WERI-Rb-1 (cell line): Measurements from ENCODE around the gene IGF2BP2.
A peak's percentile ranks its signal among the peaks of the same experiment; 100 is the strongest.

Source experiments
- DNase-seq: peaks from one replicate; pipeline ENCODE4 v3.0.0-alpha.2; 2020
- H3K27ac ChIP-seq: fragments of 250-450 bp; sonication (Bioruptor Pico); 2 replicates; pipeline ENCODE4 v1.5.1; 2020; ENCODE audit warnings: mild to moderate bottlenecking, moderate library complexity
- H3K27me3 ChIP-seq: fragments of 250-450 bp; sonication (Bioruptor Pico); 2 replicates; pipeline ENCODE4 v1.5.1; 2021; ENCODE audit warnings: mild to moderate bottlenecking, low read depth, moderate library complexity; ENCODE audit not compliant: insufficient read depth, severe bottlenecking
- H3K36me3 ChIP-seq: fragments of 250-450 bp; sonication (Bioruptor Pico); 2 replicates; pipeline ENCODE4 v1.5.1; 2020; ENCODE audit warnings: mild to moderate bottlenecking, moderate library complexity
- H3K4me3 ChIP-seq: 2 replicates; pipeline ENCODE4 v1.5.1; 2011; ENCODE audit warnings: low read depth, mild to moderate bottlenecking, control low read depth, low read length
- H3K9me3 ChIP-seq: fragments of 250-450 bp; sonication (Bioruptor Pico); 2 replicates; pipeline ENCODE4 v1.5.1; 2021; ENCODE audit warnings: mild to moderate bottlenecking, moderate library complexity; ENCODE audit not compliant: severe bottlenecking
- TF ChIP-seq, protein P1 (sequence below): IDR thresholded peaks from 2 replicates; pipeline ENCODE4 v1.5.1; 2011; ENCODE audit warnings: low read depth, mild to moderate bottlenecking, control low read depth, inconsistent platforms, low read length

Gene IGF2BP2

DNA sequence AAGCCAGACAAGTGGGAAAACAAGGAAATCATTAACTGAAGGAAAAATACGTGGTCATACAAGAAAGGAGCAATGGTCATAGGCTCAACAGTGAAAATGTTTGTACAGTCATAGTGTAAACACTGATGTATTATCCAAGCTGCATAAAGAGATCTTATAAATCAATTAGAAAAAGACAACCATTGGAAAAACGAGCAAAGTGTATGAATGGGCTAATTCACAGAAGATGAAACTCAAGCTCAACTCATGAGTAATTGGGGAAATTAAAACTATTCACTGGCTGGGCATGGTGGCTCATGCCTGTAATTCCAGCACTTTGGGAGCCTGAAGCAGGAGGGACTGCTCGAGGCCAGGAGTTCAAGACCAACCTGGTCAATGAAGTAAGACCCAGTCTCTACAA is 6.4 kb upstream of the IGF2BP2 start:
- Histone ChIP-seq H3K9me3 (no peaks in the 10 kb centered on the region), H3K36me3 (no peaks in the 10 kb centered on the region), H3K27me3 (no peaks in the 10 kb centered on the region), H3K27ac (no peak overlapping the region), H3K4me3 (no peak overlapping the region)
- no peak for DNase-seq
- TF ChIP-seq, protein P1, sequence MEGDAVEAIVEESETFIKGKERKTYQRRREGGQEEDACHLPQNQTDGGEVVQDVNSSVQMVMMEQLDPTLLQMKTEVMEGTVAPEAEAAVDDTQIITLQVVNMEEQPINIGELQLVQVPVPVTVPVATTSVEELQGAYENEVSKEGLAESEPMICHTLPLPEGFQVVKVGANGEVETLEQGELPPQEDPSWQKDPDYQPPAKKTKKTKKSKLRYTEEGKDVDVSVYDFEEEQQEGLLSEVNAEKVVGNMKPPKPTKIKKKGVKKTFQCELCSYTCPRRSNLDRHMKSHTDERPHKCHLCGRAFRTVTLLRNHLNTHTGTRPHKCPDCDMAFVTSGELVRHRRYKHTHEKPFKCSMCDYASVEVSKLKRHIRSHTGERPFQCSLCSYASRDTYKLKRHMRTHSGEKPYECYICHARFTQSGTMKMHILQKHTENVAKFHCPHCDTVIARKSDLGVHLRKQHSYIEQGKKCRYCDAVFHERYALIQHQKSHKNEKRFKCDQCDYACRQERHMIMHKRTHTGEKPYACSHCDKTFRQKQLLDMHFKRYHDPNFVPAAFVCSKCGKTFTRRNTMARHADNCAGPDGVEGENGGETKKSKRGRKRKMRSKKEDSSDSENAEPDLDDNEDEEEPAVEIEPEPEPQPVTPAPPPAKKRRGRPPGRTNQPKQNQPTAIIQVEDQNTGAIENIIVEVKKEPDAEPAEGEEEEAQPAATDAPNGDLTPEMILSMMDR: no peak

DNA sequence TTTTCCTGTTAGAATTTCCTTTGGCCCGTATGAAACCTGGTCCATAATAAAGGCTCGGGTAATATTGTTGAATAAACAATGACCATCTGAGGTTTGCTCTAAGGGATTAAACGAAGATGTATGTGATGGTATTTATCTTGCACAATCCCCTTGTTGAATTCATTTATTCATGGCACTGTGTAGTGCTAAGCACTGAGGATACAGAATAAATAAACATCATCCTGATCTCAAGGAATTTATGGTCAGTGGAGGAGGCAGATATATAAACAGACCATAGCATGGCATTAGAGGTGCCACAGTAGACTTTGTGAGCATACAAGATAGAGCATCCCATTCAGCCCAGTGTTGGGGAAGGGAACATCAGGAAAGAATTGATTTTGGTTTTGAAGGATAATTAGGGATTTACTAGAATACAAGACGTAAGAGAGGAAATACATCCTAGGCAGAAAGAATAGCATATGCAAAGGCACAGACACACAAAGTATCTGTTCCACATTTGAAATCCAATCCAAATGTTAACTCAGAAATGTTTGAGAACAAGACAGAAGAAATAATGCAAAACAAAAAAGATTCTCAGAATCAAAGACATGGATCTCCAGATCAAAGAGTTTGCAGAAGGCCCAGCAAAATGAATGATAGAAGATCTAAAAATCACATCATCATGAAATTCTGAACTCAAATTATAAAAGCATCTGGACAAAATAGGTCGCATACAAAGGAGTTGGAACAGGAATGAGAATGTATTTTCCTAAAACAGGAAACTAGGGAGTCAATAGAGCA is 5.4 kb upstream of the IGF2BP2 start:
- Histone ChIP-seq H3K27me3 (no peaks in the 10 kb centered on the region), H3K4me3 (no peak overlapping the region), H3K27ac (no peak overlapping the region), H3K36me3 (no peaks in the 10 kb centered on the region), H3K9me3 (no peaks in the 10 kb centered on the region)
- no peak for DNase-seq
- TF ChIP-seq, protein P1: no peak

DNA sequence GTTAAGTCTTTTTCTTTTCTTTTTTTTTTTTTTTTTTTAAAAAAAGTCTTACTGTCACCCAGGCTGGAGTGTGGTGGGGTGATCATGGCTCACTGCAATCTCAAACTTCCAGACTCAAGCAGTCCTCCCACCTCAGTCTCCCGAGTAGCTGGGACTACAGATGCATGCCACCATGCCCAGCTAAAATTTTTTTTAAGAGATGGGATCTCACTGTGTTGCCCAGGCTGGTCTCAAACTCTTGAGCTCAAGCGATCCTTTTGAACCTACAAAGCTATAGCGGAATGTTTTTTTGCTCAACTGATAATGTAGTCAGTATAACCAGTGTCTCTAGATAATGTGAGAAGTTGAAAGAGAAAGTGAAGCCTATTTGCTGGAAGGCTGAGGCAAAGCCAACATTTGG is 3.9 kb upstream of the IGF2BP2 start:
- TF ChIP-seq, protein P1: no peak
- no peaks in the 10 kb centered on the region for H3K36me3 ChIP-seq
- DNase-seq: no peak
- no peaks in the 10 kb centered on the region for H3K27me3 ChIP-seq
- no peak overlapping the region for H3K27ac ChIP-seq
- no peaks in the 10 kb centered on the region for H3K9me3 ChIP-seq
- no peak overlapping the region for H3K4me3 ChIP-seq

DNA sequence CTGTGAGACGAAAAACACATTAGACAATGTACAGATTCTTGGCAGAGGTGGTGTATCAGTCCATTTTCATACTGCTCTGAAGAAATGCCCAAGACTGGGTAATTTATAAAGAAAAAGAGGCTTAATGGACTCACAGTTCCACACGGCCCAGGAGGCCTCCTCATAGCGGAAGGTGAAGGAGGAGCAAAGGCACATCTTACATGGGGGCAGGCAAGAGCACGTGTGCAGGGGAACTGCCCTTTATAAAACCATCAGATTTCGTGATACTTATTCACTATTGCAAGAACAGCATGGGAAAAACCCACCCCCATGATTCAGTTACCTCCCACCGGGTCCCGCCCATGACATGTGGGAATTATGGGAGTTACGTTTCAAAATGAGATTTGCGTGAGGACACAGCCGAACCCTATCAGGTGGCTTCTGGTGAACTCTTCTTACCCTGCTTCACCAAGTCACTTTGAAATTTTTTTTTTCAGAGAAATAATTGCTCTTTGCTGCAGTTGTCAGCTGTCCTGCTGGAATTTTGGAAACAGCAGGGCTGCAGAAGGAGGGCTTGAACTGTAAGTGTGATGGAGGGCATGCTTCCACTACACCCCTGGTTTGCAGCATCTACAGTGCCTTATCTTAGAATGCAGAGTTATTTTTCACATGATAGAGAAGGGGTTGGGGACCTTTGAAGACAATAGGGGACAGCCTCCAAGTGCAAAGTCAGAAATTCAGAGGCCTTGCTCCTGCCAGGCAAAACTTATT is 2.9 kb upstream of the IGF2BP2 start:
- Histone ChIP-seq H3K27me3 (no peaks in the 10 kb centered on the region), H3K4me3 (no peak overlapping the region), H3K27ac (no peak overlapping the region), H3K9me3 (no peaks in the 10 kb centered on the region), H3K36me3 (no peaks in the 10 kb centered on the region)
- TF ChIP-seq, protein P1: no peak
- DNase-seq: no peak

DNA sequence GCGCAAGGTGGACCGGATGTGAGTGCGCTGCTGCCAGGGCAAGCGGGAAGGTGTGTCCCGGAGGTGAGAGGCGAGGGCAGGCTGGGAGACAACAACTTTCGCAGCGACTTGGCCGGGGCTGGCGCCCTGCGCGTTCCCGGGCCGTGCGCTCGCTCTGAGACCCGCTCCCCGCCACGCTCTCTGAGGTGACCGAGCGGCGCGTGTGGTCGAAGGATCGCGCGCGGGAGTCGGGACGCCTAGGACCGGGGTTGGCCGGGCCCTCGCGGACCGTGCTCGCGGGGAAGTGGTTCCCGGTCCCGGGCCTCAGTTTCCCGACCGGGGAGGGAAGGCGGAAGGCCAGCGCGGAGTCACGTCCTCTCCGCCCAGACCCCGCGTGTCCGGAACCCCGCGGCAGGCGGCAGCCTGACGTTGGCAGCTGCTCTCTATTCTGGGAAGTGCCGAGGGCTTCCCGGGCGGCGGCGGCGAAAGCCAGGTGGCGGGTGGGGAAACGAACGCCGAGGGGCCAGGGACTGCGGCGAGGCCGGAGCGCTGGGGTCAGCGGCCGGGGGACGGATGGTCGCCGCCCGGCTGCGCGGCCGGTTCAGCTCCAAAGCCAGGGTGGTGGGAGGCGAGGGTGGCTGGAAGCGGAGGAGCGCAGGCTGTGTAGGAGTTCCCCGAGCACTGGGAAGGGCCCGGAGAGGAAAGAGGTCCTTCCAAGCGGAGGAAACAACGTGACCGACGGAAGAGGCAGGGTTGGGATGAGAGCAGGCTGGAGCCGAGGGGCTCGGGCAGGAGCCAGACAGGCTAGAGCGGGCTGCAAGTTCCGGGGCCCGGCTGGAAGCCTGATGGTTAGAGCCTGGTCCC is 1.0 kb upstream of the IGF2BP2 start:
- H3K27ac ChIP-seq: peak overlapping the region; percentile 78
- H3K27me3 ChIP-seq: no peaks in the 10 kb centered on the region
- peak overlapping the region; percentile 78 for H3K4me3 ChIP-seq
- TF ChIP-seq, protein P1: no peak
- H3K9me3 ChIP-seq: no peaks in the 10 kb centered on the region
- H3K36me3 ChIP-seq: no peaks in the 10 kb centered on the region; the same call in 1 of the 2 replicates
- DNase-seq: peak; percentile 68
